ENCODE results near the gene ADGRD1. TPM values are rescaled to one million over a fixed set of nuclear protein-coding genes. Genes with fewer than 3 reads are reported as not detected.
"Not testable (repeated sequence)": the region's sequence is repeated elsewhere in the genome, so short reads cannot be mapped to it uniquely, and the experiment has no call there.

The ADGRD1 gene
- total and polyA plus RNA-seq, 12 donors: 0.87 to 6.0 (median 1.6) TPM

DNA sequence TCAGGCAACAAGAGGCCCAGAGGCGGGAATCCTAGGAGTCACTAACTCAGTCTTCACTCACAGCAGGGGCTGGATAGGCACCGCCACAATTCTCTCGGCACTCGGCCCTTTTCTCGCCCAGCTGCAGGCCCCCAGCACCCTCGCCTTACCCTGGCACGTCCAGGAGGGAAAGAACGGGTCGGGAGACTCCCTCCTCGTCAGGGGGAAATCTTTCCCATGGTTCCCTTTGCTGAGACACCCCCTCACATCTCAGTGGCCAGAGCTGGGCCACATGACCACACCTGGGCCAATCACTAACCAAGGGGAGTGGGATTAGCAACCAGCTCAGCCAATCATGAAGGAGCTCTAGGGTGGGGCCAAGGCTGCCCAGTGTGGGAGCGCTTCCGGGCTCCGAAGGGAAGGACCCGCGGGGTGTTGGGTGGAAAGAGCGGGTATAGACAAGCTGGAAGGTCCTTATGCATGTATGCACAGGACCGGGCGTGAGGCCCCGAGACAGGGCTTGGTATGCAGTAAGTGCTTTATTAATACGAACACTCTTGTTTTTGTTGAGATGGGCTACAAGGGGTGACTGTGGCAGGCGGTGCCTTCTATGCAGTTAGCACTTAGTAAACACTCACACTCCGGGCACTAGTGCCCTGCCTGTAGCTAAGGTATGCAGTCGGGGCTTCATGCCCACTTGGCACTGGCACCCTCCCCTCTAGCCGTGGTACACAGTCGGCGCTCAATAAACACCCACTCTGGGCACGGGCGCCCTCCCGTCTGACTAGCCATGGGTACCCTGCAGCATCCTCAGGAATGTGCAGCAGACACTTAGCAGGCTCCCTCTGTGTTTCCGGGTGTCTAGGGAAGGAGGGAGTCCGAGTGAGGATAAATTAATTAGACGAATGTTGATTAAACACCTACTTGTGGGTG lies 40.3 kb downstream of the ADGRD1 start:
- H3K36me3 ChIP-seq (replicated peaks in 1 of 2): no peaks in the 10 kb centered on the region
- no peaks in the 10 kb centered on the region for H3K9me3 ChIP-seq (replicated peaks in 1 of 3)

GRCh38 chr12:130994821-130995375 lies 41.2 kb downstream of the ADGRD1 start:
- TF ChIP-seq CTCF (IDR thresholded peaks at IDR 0.05): no peak

More for the DNA sequence above, 40.3 kb downstream of the ADGRD1 start:
- TF ChIP-seq POLR2A (IDR thresholded peaks at IDR 0.05) (no peak), CTCF (IDR thresholded peaks at IDR 0.05) (no peak)
- H3K27me3 ChIP-seq: no peaks in the 10 kb centered on the region
- no peaks in the 10 kb centered on the region for H3K4me1 ChIP-seq (replicated peaks in 1 of 2)
- DNase-seq: no peak
- intact Hi-C loops (cut with DNase I): no loop called here
- H3K4me3 ChIP-seq: no peak overlapping the region
- H3K27ac ChIP-seq: no peak overlapping the region
- 94 to 96% (median 95%) methylated on average over 28 to 32 of the region's 32 CpGs for WGBS, 4 donors

DNA sequence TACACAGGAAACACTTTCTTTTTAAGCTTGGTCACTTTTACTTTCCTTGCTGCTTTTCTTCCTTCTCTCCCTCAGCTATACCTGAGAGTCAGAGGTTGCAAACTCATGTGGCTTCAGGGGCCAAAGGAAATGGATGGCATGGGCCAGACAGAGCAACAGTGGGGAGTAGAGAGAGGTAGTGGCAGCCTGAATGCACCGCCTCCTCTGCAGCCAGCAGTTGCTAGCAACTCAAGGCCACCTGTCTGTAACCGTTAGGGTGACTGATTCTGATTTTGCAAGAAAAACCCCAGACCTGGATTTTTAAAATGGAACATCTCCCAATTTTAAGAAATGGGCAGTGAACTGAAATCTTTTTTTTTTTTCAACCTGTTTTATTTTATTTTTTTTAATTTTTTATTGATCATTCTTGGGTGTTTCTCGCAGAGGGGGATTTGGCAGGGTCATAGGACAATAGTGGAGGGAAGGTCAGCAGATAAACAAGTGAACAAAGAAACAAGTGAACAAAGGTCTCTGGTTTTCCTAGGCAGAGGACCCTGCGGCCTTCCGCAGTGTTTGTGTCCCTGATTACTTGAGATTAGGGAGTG lies 41.8 kb downstream of the ADGRD1 start:
- H3K4me1 ChIP-seq (replicated peaks in 1 of 2); H3K27ac ChIP-seq; intact Hi-C loops (cut with DNase I); H3K36me3 ChIP-seq (replicated peaks in 1 of 2); H3K9me3 ChIP-seq (replicated peaks in 1 of 3); H3K27me3 ChIP-seq; H3K4me3 ChIP-seq: not testable (repeated sequence)
- peak in 3 of 7 donors; percentile 17 to 54 (median 46) for DNase-seq
- WGBS, 4 donors: 46 to 69% (median 58%) methylated on average over 3 to 5 of the region's 5 CpGs

More at GRCh38 chr12:130994821-130995375, 41.2 kb downstream of the ADGRD1 start:
- intact Hi-C loops (cut with DNase I): no loop called here
- Histone ChIP-seq H3K27ac (no peak overlapping the region), H3K27me3 (no peaks in the 10 kb centered on the region), H3K36me3 (replicated peaks in 1 of 2) (no peaks in the 10 kb centered on the region), H3K4me1 (replicated peaks in 1 of 2) (no peaks in the 10 kb centered on the region), H3K4me3 (no peak overlapping the region), H3K9me3 (replicated peaks in 1 of 3) (no peaks in the 10 kb centered on the region)
- WGBS, 4 donors: 79 to 90% (median 86%) methylated on average over 5 to 12 of the region's 12 CpGs
- DNase-seq: no peak

DNA sequence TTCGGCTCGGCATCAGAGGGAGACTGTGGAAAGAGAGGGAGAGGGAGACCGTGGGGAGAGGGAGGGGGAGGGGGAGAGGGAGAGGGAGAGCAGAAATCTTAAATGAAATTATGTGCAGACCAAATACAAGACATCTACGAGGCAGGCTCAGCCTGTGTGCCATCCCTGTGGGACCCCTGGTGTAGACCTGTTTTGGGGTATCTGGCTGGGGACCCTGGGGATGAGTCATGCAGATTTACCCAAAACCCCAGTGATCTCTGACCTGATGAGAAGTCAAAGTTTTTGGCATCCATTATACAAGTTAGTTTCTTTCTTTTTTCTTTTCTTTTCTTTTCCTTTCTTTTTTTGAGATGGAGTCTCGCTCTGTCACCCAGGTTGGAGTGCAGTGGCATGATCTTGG lies 44.4 kb downstream of the ADGRD1 start:
- intact Hi-C loops (cut with DNase I): no loop called here
- Histone ChIP-seq H3K27me3 (no peaks in the 10 kb centered on the region), H3K4me1 (replicated peaks in 1 of 2) (no peaks in the 10 kb centered on the region), H3K4me3 (no peak overlapping the region), H3K9me3 (replicated peaks in 1 of 3) (peaks cover 0 to 5% (median 0%) of the 10 kb centered on the region in 3 donors), H3K36me3 (replicated peaks in 1 of 2) (no peaks in the 10 kb centered on the region), H3K27ac (no peak overlapping the region)
- TF ChIP-seq POLR2A (IDR thresholded peaks at IDR 0.05) (no peak), CTCF (IDR thresholded peaks at IDR 0.05) (no peak)
- WGBS, 4 donors: 90 to 95% (median 91%) methylated on average over 5 of the region's 5 CpGs
- no peak for DNase-seq
